HEK293T (cell line): ENCODE data around the gene EDC4.

Experiments used
- ARNT ChIP-seq: fragments of 450-650 bp; IDR thresholded peaks from 2 replicates; pipeline ENCODE4 v1.6.1; 2017; ENCODE audit warnings: mild to moderate bottlenecking
- FOXM1 ChIP-seq: fragments of 450-650 bp; IDR thresholded peaks from 2 replicates; pipeline ENCODE4 v1.6.1; 2017; ENCODE audit warnings: mild to moderate bottlenecking, borderline replicate concordance
- SP1 ChIP-seq: fragments of 450-650 bp; IDR thresholded peaks from 2 replicates; pipeline ENCODE4 v1.6.1; 2017
- SUZ12 ChIP-seq: fragments of 450-650 bp; IDR thresholded peaks from 2 replicates; pipeline ENCODE4 v1.6.1; 2016; ENCODE audit warnings: mild to moderate bottlenecking

GRCh38 chr16:67858500-67858899 is 14.4 kb upstream of the EDC4 start:
- no peak for TF ChIP-seq SUZ12
- TF ChIP-seq SP1: no peak
- no peak for TF ChIP-seq ARNT
- no peak for TF ChIP-seq FOXM1
